Heart left ventricle (tissue), 13 donors: ENCODE data around the gene BRSK2.

Experiments
- CTCF ChIP-seq, 12 donors: fragments of 200-600 bp; sonication (generic) in 4 of 12; IDR thresholded peaks; one replicate each; pipeline versions ENCODE4 v1.5.0 to v1.8.0; 2018 to 2022; ENCODE audit warnings: antibody characterized with exemption in 12 of 12, mild to moderate bottlenecking in 5 of 12
- POLR2A ChIP-seq, 2 donors: fragments of 450-650 bp; IDR thresholded peaks; one replicate each; pipeline ENCODE4 v1.6.1; 2017; ENCODE audit warnings: antibody characterized with exemption in 2 of 2, mild to moderate bottlenecking in 2 of 2, moderate library complexity in 2 of 2
- donor health status: ischemic (EF 13 %, LVEDD 7.1; RV severe dilation, severe dysfunction).
- donor health status: DM: no; HTN: yes; CAD: no.
- donor health status: DM: no; HTN: no; CAD: no.
- donor health status: ischemic (EF 25% LVEDD 6.9; RV normal size, moderate dysfunction).
- donor health status: ischemic (EF 25% LVEDD 5.7; RV mildly dilated, moderate dysfunction).
- donor health status: ischemic (EF 35%, LVEDD 5.7; RV mildly dilated, moderate dysfunction).
- donor health status: nonischemic (EF 11% LVEDD 7.7; RV severe dilation, severe dysfunction).
- donor health status: DM: yes; HTN: yes; CAD: no.
- donor health status: PGD.
- donor health status: ischemic (EF 29% LVEDD 5.4; RV normal size, mild dysfunction).
- donor health status: nonischemic (EF 23%, LVEDD 6.1; RV moderate dilation, normal function).

GRCh38 chr11:1351278-1351937 is 38.3 kb upstream of the BRSK2 start:
- TF ChIP-seq CTCF (IDR thresholded peaks at IDR 0.05) (no peak), POLR2A (IDR thresholded peaks at IDR 0.05) (no peak)
